Measurements from ENCODE around the gene SERGEF. TPM values are rescaled to one million over a fixed set of nuclear protein-coding genes. Genes with fewer than 3 reads are reported as not detected.

SERGEF gene
- total and polyA plus RNA-seq, 2 of the 13 experiments (the other 11 are each of a cell fraction or from before 2014, with no cell fraction given): 54.5 to 114 TPM

DNA sequence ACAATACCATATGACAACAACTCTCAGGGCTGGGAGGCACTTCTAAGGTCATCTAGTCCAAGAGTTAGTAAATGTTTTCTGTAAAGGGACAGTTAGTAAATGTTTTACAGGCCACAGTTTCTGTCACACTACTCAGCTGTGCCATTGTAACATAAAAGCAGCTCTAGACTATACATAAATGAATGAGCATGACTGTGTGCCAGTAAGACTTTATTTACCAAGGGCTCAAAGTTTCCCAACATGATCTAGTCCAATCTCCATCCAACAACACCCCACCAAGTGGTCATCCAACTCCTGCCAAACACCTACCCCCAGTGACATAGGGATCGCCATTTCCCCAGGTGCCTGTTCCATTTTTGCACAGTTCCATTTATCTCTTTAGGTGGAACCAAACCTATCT, 12.1 kb downstream of the SERGEF start (continued):
- TF ChIP-seq ZFX (CRISPR knock-in tag; IDR thresholded peaks at IDR 0.05; ENCODE audit: low read depth) (0 out of 2 replicates have a peak, but pooled peaks have one; percentile 19), TOPORS (CRISPR knock-in tag; IDR thresholded peaks at IDR 0.05) (0 out of 2 replicates have a peak, but pooled peaks have one; percentile 23), BCL6 (CRISPR knock-in tag; IDR thresholded peaks at IDR 0.05) (peak; percentile 24; the same call in 1 of the 2 replicates), FOXA1 (IDR thresholded peaks at IDR 0.05) (peak; percentile 64), FOXA1 (CRISPR knock-in tag; IDR thresholded peaks at IDR 0.05) (peak; percentile 89), ZNF761 (CRISPR knock-in tag; conservative IDR thresholded peaks at IDR 0.05) (no peak), ZNF737 (CRISPR knock-in tag; IDR thresholded peaks at IDR 0.05; ENCODE audit: borderline replicate concordance) (no peak), ATF7 (IDR thresholded peaks at IDR 0.05) (no peak), ATF7 (CRISPR knock-in tag; IDR thresholded peaks at IDR 0.05) (peak; percentile 23; the same call in 1 of the 2 replicates), CBX5 (CRISPR knock-in tag; IDR thresholded peaks at IDR 0.05; ENCODE audit: borderline replicate concordance) (peak; percentile 57; the same call in 1 of the 2 replicates), DNMT1 (CRISPR knock-in tag; IDR thresholded peaks at IDR 0.05) (no peak), WIZ (CRISPR knock-in tag; IDR thresholded peaks at IDR 0.05) (peak; percentile 61; the same call in 1 of the 2 replicates), TRIM24 (CRISPR knock-in tag; IDR thresholded peaks at IDR 0.05) (0 out of 2 replicates have a peak, but pooled peaks have one; percentile 65), ZNF224 (CRISPR knock-in tag; IDR thresholded peaks at IDR 0.05) (no peak), ZNF430 (CRISPR knock-in tag; IDR thresholded peaks at IDR 0.05) (peak; percentile 39; the same call in 1 of the 2 replicates), ZNF530 (CRISPR knock-in tag; IDR thresholded peaks at IDR 0.05; ENCODE audit: low read depth) (no peak)
- TF ChIP-seq, protein P1, sequence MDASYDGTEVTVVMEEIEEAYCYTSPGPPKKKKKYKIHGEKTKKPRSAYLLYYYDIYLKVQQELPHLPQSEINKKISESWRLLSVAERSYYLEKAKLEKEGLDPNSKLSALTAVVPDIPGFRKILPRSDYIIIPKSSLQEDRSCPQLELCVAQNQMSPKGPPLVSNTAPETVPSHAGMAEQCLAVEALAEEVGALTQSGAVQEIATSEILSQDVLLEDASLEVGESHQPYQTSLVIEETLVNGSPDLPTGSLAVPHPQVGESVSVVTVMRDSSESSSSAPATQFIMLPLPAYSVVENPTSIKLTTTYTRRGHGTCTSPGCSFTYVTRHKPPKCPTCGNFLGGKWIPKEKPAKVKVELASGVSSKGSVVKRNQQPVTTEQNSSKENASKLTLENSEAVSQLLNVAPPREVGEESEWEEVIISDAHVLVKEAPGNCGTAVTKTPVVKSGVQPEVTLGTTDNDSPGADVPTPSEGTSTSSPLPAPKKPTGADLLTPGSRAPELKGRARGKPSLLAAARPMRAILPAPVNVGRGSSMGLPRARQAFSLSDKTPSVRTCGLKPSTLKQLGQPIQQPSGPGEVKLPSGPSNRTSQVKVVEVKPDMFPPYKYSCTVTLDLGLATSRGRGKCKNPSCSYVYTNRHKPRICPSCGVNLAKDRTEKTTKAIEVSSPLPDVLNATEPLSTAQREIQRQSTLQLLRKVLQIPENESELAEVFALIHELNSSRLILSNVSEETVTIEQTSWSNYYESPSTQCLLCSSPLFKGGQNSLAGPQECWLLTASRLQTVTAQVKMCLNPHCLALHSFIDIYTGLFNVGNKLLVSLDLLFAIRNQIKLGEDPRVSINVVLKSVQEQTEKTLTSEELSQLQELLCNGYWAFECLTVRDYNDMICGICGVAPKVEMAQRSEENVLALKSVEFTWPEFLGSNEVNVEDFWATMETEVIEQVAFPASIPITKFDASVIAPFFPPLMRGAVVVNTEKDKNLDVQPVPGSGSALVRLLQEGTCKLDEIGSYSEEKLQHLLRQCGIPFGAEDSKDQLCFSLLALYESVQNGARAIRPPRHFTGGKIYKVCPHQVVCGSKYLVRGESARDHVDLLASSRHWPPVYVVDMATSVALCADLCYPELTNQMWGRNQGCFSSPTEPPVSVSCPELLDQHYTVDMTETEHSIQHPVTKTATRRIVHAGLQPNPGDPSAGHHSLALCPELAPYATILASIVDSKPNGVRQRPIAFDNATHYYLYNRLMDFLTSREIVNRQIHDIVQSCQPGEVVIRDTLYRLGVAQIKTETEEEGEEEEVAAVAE (CRISPR knock-in tag; IDR thresholded peaks at IDR 0.05; ENCODE audit: borderline replicate concordance): 0 out of 2 replicates have a peak, but pooled peaks have one; percentile 48
- TF ChIP-seq, protein P2, sequence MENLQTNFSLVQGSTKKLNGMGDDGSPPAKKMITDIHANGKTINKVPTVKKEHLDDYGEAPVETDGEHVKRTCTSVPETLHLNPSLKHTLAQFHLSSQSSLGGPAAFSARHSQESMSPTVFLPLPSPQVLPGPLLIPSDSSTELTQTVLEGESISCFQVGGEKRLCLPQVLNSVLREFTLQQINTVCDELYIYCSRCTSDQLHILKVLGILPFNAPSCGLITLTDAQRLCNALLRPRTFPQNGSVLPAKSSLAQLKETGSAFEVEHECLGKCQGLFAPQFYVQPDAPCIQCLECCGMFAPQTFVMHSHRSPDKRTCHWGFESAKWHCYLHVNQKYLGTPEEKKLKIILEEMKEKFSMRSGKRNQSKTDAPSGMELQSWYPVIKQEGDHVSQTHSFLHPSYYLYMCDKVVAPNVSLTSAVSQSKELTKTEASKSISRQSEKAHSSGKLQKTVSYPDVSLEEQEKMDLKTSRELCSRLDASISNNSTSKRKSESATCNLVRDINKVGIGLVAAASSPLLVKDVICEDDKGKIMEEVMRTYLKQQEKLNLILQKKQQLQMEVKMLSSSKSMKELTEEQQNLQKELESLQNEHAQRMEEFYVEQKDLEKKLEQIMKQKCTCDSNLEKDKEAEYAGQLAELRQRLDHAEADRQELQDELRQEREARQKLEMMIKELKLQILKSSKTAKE (CRISPR knock-in tag; IDR thresholded peaks at IDR 0.05; ENCODE audit: borderline replicate concordance): peak; percentile 61; the same call in 1 of the 2 replicates
- TF ChIP-seq, protein P3, sequence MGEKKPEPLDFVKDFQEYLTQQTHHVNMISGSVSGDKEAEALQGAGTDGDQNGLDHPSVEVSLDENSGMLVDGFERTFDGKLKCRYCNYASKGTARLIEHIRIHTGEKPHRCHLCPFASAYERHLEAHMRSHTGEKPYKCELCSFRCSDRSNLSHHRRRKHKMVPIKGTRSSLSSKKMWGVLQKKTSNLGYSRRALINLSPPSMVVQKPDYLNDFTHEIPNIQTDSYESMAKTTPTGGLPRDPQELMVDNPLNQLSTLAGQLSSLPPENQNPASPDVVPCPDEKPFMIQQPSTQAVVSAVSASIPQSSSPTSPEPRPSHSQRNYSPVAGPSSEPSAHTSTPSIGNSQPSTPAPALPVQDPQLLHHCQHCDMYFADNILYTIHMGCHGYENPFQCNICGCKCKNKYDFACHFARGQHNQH (CRISPR knock-in tag; IDR thresholded peaks at IDR 0.05): peak; percentile 83
- TF ChIP-seq, protein P4, sequence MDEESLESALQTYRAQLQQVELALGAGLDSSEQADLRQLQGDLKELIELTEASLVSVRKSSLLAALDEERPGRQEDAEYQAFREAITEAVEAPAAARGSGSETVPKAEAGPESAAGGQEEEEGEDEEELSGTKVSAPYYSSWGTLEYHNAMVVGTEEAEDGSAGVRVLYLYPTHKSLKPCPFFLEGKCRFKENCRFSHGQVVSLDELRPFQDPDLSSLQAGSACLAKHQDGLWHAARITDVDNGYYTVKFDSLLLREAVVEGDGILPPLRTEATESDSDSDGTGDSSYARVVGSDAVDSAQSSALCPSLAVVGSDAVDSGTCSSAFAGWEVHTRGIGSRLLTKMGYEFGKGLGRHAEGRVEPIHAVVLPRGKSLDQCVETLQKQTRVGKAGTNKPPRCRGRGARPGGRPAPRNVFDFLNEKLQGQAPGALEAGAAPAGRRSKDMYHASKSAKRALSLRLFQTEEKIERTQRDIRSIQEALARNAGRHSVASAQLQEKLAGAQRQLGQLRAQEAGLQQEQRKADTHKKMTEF (CRISPR knock-in tag; IDR thresholded peaks at IDR 0.05): peak; percentile 63
- TF ChIP-seq, protein P5, sequence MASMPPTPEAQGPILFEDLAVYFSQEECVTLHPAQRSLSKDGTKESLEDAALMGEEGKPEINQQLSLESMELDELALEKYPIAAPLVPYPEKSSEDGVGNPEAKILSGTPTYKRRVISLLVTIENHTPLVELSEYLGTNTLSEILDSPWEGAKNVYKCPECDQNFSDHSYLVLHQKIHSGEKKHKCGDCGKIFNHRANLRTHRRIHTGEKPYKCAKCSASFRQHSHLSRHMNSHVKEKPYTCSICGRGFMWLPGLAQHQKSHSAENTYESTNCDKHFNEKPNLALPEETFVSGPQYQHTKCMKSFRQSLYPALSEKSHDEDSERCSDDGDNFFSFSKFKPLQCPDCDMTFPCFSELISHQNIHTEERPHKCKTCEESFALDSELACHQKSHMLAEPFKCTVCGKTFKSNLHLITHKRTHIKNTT (CRISPR knock-in tag; IDR thresholded peaks at IDR 0.05): no peak
